IMR-90 (cell line): ENCODE measurements around the gene RAC3. TPM values are rescaled to one million over a fixed set of nuclear protein-coding genes. Genes with fewer than 3 reads are reported as not detected.

Source experiments
- ATAC-seq: fragments of 200-7000 bp; cut with Tn5 transposase; 2 replicates; pipeline ENCODE4 v1.9.1; 2020; ENCODE audit warnings: low read depth, mild to moderate bottlenecking, moderate library complexity
- BruUV-seq: library from RNA; stranded (reverse); fragments of 400-500 nt; replicated peaks from 2 replicates; lab custom pipeline; 2021; lab: Mats Ljungman, UMichigan
- CTCF ChIA-PET: fragments of 300-600 bp; formaldehyde crosslinking; extraction: SDS; loops from one replicate; lab custom pipeline; 2021; ENCODE audit warnings: antibody characterized with exemption; lab: Yijun Ruan, JAX
- POLR2A ChIA-PET: fragments of 300-600 bp; sonication (Branson Sonifier 250); formaldehyde crosslinking; loops from one replicate; lab custom pipeline; 2022; ENCODE audit warnings: antibody characterized with exemption; ENCODE audit not compliant: unreplicated experiment; lab: Charles Lee
- DNase-seq: peaks from one replicate; pipeline ENCODE4 v3.0.0; 2013
- H2AFZ ChIP-seq: replicated peaks from 2 replicates; pipeline ENCODE3; 2013; ENCODE audit warnings: low read length, mild to moderate bottlenecking; ENCODE audit not compliant: poor library complexity
- H2AK5ac ChIP-seq: 2 replicates; pipeline ENCODE4 v1.6.1; 2013; ENCODE audit warnings: low read depth, low read length, inconsistent platforms
- H2AK9ac ChIP-seq: replicated peaks from 2 replicates; pipeline ENCODE3; 2013; ENCODE audit warnings: mild to moderate bottlenecking, low read depth, low read length, moderate library complexity; ENCODE audit not compliant: poor library complexity
- H2BK120ac ChIP-seq: 2 replicates; pipeline ENCODE4 v1.6.1; 2013; ENCODE audit warnings: low read depth, low read length, inconsistent platforms
- H2BK15ac ChIP-seq: 3 replicates; pipeline ENCODE4 v1.6.1; 2013; ENCODE audit warnings: low read depth, low read length, inconsistent platforms
- H2BK20ac ChIP-seq: 2 replicates; pipeline ENCODE4 v1.6.1; 2013; ENCODE audit warnings: low read depth, mild to moderate bottlenecking, inconsistent platforms, low read length, moderate library complexity
- H2BK5ac ChIP-seq: 2 replicates; pipeline ENCODE4 v1.6.1; 2013; ENCODE audit warnings: mild to moderate bottlenecking, low read depth, low read length, inconsistent platforms; ENCODE audit not compliant: poor library complexity, severe bottlenecking
- H3K14ac ChIP-seq: replicated peaks from 2 replicates; pipeline ENCODE4 v1.6.1; 2013; ENCODE audit warnings: low read depth, low read length, inconsistent platforms
- H3K18ac ChIP-seq: 2 replicates; pipeline ENCODE4 v1.6.1; 2013; ENCODE audit warnings: low read depth, low read length, control low read depth
- H3K23ac ChIP-seq: 2 replicates; pipeline ENCODE4 v1.6.1; 2013; ENCODE audit warnings: low read depth, low read length, inconsistent platforms
- H3K27ac ChIP-seq: 2 replicates; pipeline ENCODE4 v1.5.1; 2013; ENCODE audit warnings: mild to moderate bottlenecking, control low read depth, low read length; ENCODE audit not compliant: insufficient read depth
- H3K27me3 ChIP-seq: 2 replicates; pipeline ENCODE4 v1.6.1; 2013; ENCODE audit warnings: low read length; ENCODE audit not compliant: control insufficient read depth, insufficient read depth
- H3K36me3 ChIP-seq: 2 replicates; pipeline ENCODE4 v1.6.1; 2013; ENCODE audit warnings: low read length, mixed read lengths; ENCODE audit not compliant: control insufficient read depth, insufficient read depth
- H3K4ac ChIP-seq: 2 replicates; pipeline ENCODE4 v1.6.1; 2013; ENCODE audit warnings: low read depth, low read length, inconsistent platforms
- H3K4me1 ChIP-seq: 2 replicates; pipeline ENCODE4 v1.6.1; 2013; ENCODE audit warnings: low read length, mixed read lengths; ENCODE audit not compliant: control insufficient read depth, insufficient read depth
- H3K4me2 ChIP-seq: 2 replicates; pipeline ENCODE4 v1.6.1; 2013; ENCODE audit warnings: low read depth, mild to moderate bottlenecking, control low read depth, low read length, moderate library complexity
- H3K4me3 ChIP-seq: 2 replicates; pipeline ENCODE4 v1.5.1; 2013; ENCODE audit warnings: low read depth, mild to moderate bottlenecking, control low read depth, low read length, moderate library complexity; ENCODE audit not compliant: insufficient read depth
- H3K56ac ChIP-seq: 2 replicates; pipeline ENCODE4 v1.6.1; 2013; ENCODE audit warnings: low read length, inconsistent platforms; ENCODE audit not compliant: insufficient read depth; ENCODE audit errors: extremely low read depth
- H3K79me1 ChIP-seq, 2 experiments: 2 replicates each; pipeline ENCODE4 v1.6.1; 2013; ENCODE audit warnings: low read length in 2 of 2, inconsistent platforms in 1 of 2, low read depth in 1 of 2
- H3K9ac ChIP-seq: 2 replicates; pipeline ENCODE4 v1.6.1; 2013; ENCODE audit warnings: low read depth, low read length, control low read depth
- H3K9me1 ChIP-seq: 2 replicates; pipeline ENCODE4 v1.6.1; 2013; ENCODE audit warnings: low read length, inconsistent platforms; ENCODE audit not compliant: insufficient read depth
- H3K9me3 ChIP-seq: 2 replicates; pipeline ENCODE4 v1.6.1; 2013; ENCODE audit warnings: low read length; ENCODE audit not compliant: control insufficient read depth, insufficient read depth
- H4K20me1 ChIP-seq: 2 replicates; pipeline ENCODE4 v1.6.1; 2013; ENCODE audit warnings: low read length, inconsistent platforms; ENCODE audit not compliant: insufficient read depth
- H4K5ac ChIP-seq: 2 replicates; pipeline ENCODE4 v1.6.1; 2013; ENCODE audit warnings: mild to moderate bottlenecking, low read depth, low read length, control low read depth
- H4K8ac ChIP-seq, 2 experiments: 2 replicates each; pipeline ENCODE4 v1.6.1; 2013; ENCODE audit warnings: low read depth in 2 of 2, low read length in 2 of 2, control low read depth in 1 of 2, inconsistent platforms in 1 of 2
- H4K91ac ChIP-seq: 2 replicates; pipeline ENCODE4 v1.6.1; 2013; ENCODE audit warnings: low read depth, low read length, inconsistent platforms; ENCODE audit not compliant: insufficient read depth
- BHLHE40 ChIP-seq: fragments of 150-350 bp; IDR thresholded peaks from 2 replicates; pipeline ENCODE4 v1.6.1; 2016; ENCODE audit warnings: mild to moderate bottlenecking, low read depth, low read length
- CHD1 ChIP-seq: IDR thresholded peaks from 2 replicates; pipeline ENCODE4 v1.6.1; 2012; ENCODE audit warnings: low read depth, low read length, improper control_type of control experiment
- FOS ChIP-seq: fragments of 150-350 bp; IDR thresholded peaks from 2 replicates; pipeline ENCODE4 v1.6.1; 2016; ENCODE audit warnings: low read depth, low read length
- MAFK ChIP-seq: IDR thresholded peaks from 2 replicates; pipeline ENCODE4 v1.6.1; 2012; ENCODE audit warnings: low read depth, low read length, improper control_type of control experiment
- MAZ ChIP-seq: IDR thresholded peaks from 2 replicates; pipeline ENCODE4 v1.6.1; 2012; ENCODE audit warnings: low read depth, mild to moderate bottlenecking, low read length, improper control_type of control experiment, moderate library complexity, borderline replicate concordance
- MXI1 ChIP-seq: IDR thresholded peaks from 2 replicates; pipeline ENCODE4 v1.6.1; 2012; ENCODE audit warnings: low read depth, mild to moderate bottlenecking, low read length, moderate library complexity, borderline replicate concordance
- NFE2L2 ChIP-seq: fragments of 150-350 bp; IDR thresholded peaks from 2 replicates; pipeline ENCODE4 v1.6.1; 2016; ENCODE audit warnings: low read depth, mild to moderate bottlenecking, low read length
- POLR2A ChIP-seq: IDR thresholded peaks from 2 replicates; pipeline ENCODE4 v1.6.1; 2012; ENCODE audit warnings: mild to moderate bottlenecking, low read depth, low read length
- RAD21 ChIP-seq: IDR thresholded peaks from 2 replicates; pipeline ENCODE4 v1.6.1; 2012; ENCODE audit warnings: low read length, improper control_type of control experiment
- RFX5 ChIP-seq: IDR thresholded peaks from 2 replicates; pipeline ENCODE4 v1.8.0; 2012; ENCODE audit warnings: low read depth, mild to moderate bottlenecking, low read length, moderate library complexity
- SMC3 ChIP-seq: fragments of 150-350 bp; IDR thresholded peaks from 2 replicates; pipeline ENCODE4 v1.6.1; 2016; ENCODE audit warnings: low read depth, mild to moderate bottlenecking, antibody characterized with exemption, low read length, moderate library complexity
- USF2 ChIP-seq: fragments of 150-350 bp; IDR thresholded peaks from 2 replicates; pipeline ENCODE4 v1.6.1; 2017; ENCODE audit warnings: mild to moderate bottlenecking, antibody characterized with exemption, low read length, low read depth
- WGBS, 2 experiments: methylation state at CpG; one replicate each; pipeline versions ENCODE4 v1.1.5 to v1.1.7; 2013; ENCODE audit warnings: missing lambda C conversion rate in 2 of 2; ENCODE audit not compliant: insufficient read length in 1 of 2; ENCODE audit errors: extremely low coverage in 2 of 2; 5-methylcytosine and 5-hydroxymethylcytosine counted together
- dilution Hi-C: fragments of 300-500 bp; cut with HindIII; formaldehyde crosslinking; loops from one replicate; pipeline ENCODE4 v1.14.3; 2018; ENCODE audit warnings: low sequenced_read_pairs; ENCODE audit not compliant: unreplicated experiment
- in situ Hi-C: fragments of 300-500 bp; cut with MboI; formaldehyde crosslinking; loops from 3 replicates; pipeline ENCODE4 v1.14.3; 2019; ENCODE audit warnings: low sequenced_read_pairs, inconsistent platforms, mixed read lengths
- intact Hi-C: fragments of 100-400 bp; cut with micrococcal nuclease; formaldehyde crosslinking; loops from 2 replicates; pipeline ENCODE4 v1.10.0; 2022
- polyA plus RNA-seq, 3 experiments: library from polyadenylated mRNA; depleted of rRNA; stranded (reverse); fragments of >200 nt; gene quantifications; 2 replicates each; pipeline ENCODE4 v1.2.3, GENCODE V29; 2012; ENCODE audit warnings: low replicate concordance in 1 of 3
- total RNA-seq: library from RNA; depleted of rRNA; stranded (reverse); fragments of >200 nt; gene quantifications from 2 replicates; pipeline ENCODE4 v1.2.3, GENCODE V29; 2012
- TF ChIP-seq, protein P1 (sequence below): conservative IDR thresholded peaks from 2 replicates; pipeline ENCODE4 v1.5.1; 2012; ENCODE audit warnings: mild to moderate bottlenecking, low read depth, low read length, improper control_type of control experiment

The RAC3 gene
- total and polyA plus RNA-seq, 2 of the 4 experiments (the other 2 are of a cell fraction), result 5.7 to 23.4 TPM

DNA sequence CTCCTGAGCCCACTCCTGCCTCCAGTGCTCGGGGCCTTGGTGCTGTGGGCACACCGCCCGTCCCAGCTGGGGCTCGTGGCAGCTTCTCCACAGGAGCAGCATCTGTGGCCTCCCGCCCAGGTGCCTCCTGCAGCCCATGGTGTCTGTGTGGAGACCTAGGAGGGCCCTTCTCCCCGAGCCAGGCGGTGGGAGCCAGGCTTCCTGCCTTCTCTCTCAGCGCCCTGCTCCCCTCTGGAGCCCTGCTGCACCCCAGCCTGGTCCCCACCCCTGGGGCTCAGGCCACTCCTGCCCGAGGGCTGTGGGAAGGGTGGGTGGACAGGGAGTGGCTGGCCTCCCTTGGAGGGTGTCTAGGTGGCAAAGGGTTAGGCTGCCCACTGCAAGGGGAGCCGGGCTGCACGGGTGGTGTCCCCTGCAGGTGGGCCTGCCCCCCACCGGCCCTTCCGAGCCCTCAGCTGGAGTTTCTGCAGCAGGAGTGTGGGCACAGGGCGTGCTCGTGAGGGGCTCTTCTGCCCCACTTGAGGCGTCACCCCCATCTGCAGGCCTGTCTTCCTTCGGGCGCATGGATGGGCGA is 19.8 kb upstream of the RAC3 start (continued):
- TF ChIP-seq, protein P1, sequence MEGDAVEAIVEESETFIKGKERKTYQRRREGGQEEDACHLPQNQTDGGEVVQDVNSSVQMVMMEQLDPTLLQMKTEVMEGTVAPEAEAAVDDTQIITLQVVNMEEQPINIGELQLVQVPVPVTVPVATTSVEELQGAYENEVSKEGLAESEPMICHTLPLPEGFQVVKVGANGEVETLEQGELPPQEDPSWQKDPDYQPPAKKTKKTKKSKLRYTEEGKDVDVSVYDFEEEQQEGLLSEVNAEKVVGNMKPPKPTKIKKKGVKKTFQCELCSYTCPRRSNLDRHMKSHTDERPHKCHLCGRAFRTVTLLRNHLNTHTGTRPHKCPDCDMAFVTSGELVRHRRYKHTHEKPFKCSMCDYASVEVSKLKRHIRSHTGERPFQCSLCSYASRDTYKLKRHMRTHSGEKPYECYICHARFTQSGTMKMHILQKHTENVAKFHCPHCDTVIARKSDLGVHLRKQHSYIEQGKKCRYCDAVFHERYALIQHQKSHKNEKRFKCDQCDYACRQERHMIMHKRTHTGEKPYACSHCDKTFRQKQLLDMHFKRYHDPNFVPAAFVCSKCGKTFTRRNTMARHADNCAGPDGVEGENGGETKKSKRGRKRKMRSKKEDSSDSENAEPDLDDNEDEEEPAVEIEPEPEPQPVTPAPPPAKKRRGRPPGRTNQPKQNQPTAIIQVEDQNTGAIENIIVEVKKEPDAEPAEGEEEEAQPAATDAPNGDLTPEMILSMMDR, result no peak
- TF ChIP-seq SMC3 (no peak), CHD1 (no peak)

DNA sequence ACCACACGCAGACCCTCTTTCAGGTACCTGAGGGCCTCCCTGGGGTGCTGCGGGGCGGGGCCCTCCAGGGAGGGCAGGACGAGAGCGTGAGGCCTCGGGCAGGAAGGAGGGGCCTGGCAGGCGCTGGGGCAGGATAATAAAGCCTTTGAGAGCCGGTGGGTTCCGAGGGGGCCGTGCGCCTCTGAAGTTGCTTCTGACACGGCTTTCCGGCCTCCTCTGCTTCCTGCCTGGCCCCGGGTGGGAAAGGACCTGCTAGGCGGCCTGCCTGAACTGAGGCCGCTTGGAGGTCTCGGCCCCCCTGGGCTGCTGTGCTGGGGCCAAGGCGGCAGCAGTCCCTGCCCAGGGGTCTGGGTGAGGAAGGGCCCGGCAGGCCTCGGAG is 19.2 kb upstream of the RAC3 start:
- Histone ChIP-seq H2AK5ac (no peak overlapping the region), H2BK20ac (no peak overlapping the region), H3K4me3 (no peak overlapping the region), H3K9me3 (no peaks in the 10 kb centered on the region), H4K91ac (no peak overlapping the region), H3K18ac (no peak overlapping the region), H4K20me1 (no peaks in the 10 kb centered on the region; the same call in 1 of the 2 replicates), H4K8ac (no peak overlapping the region), H3K23ac (no peak overlapping the region), H3K4ac (no peak overlapping the region), H2AK9ac (no peak overlapping the region), H3K79me1 (no peaks in the 10 kb centered on the region), H4K5ac (no peak overlapping the region), H2BK15ac (no peak overlapping the region), H3K14ac (no peak overlapping the region), H3K36me3 (peaks cover 3% of the 10 kb centered on the region; the same call in 1 of the 2 replicates), H3K27ac (no peak overlapping the region), H3K9ac (no peak overlapping the region), H3K56ac (no peak overlapping the region), H3K27me3 (no peaks in the 10 kb centered on the region), H2BK5ac (no peak overlapping the region), H3K4me2 (no peak overlapping the region), H2BK120ac (no peak overlapping the region), H2AFZ (no peak overlapping the region), H3K4me1 (no peaks in the 10 kb centered on the region), H3K9me1 (no peaks in the 10 kb centered on the region)
- intact Hi-C loops (no loop called here), dilution Hi-C loops (no loop called here), in situ Hi-C loops (no loop called here)
- BruUV-seq, result no TSS peak
- ATAC-seq (no peak), DNase-seq (no peak)
- ChIA-PET POLR2A (no interaction called here), CTCF (interaction anchor here (0.5 to 1.3 kb wide), 2 partner anchors 53 to 124 kb away, joined by 3 to 4 read pairs; no protein-coding TSS in a partner anchor)
- 74% methylated on average over 15 of the region's 20 CpGs; no CpG with 5 or more reads in 1 of the 2 experiments for WGBS, 2 experiments
- TF ChIP-seq MAZ, result no peak
- TF ChIP-seq USF2, result no peak
- TF ChIP-seq, protein P1, result no peak
- no peak for TF ChIP-seq FOS
- no peak for TF ChIP-seq BHLHE40
- TF ChIP-seq NFE2L2, result no peak
- no peak for TF ChIP-seq RFX5
- no peak for TF ChIP-seq CHD1
- no peak for TF ChIP-seq RAD21
- no peak for TF ChIP-seq MAFK
- no peak for TF ChIP-seq POLR2A
- TF ChIP-seq MXI1, result no peak
